Tibial nerve (tissue), 4 donors: Measurements from ENCODE around the gene GALNT8. TPM values are rescaled to one million over a fixed set of nuclear protein-coding genes. Genes with fewer than 3 reads are reported as not detected.

Experiments
- DNase-seq, 2 donors: peaks; one replicate each; pipeline ENCODE4 v3.0.0-alpha.2; 2019; ENCODE audit warnings: low spot score in 2 of 2
- H3K27ac ChIP-seq, 4 donors: fragments of 200-600 bp; sonication (generic) in 3 of 4; one replicate each; pipeline ENCODE4 v1.5.1; 2017 to 2019; ENCODE audit warnings: mild to moderate bottlenecking in 1 of 4
- H3K27me3 ChIP-seq, 2 donors: fragments of 200-600 bp; sonication (generic) in 1 of 2; one replicate each; pipeline versions ENCODE4 v1.5.1 to v1.6.0; 2017 to 2019
- H3K36me3 ChIP-seq, 3 donors: fragments of 200-600 bp; sonication (generic); one replicate each; pipeline ENCODE4 v1.5.1; 2018 to 2019
- H3K4me1 ChIP-seq, 4 donors: fragments of 200-600 bp; sonication (generic) in 3 of 4; one replicate each; pipeline ENCODE4 v1.5.1; 2017 to 2019
- H3K4me3 ChIP-seq, 4 donors: fragments of 200-600 bp; sonication (generic) in 3 of 4; one replicate each; pipeline ENCODE4 v1.5.1; 2017 to 2019; ENCODE audit warnings: mild to moderate bottlenecking in 1 of 4, moderate library complexity in 1 of 4
- H3K9me3 ChIP-seq, 4 donors: fragments of 200-600 bp; sonication (generic) in 3 of 4; one replicate each; pipeline ENCODE4 v1.5.1; 2017 to 2019
- CTCF ChIP-seq, 5 experiments: fragments of 200-600 bp in 3 of 5; fragments of 450-650 bp in 2 of 5; sonication (generic) in 3 of 5; IDR thresholded peaks; one replicate each; pipeline ENCODE4 v1.5.1; 2016 to 2019; ENCODE audit warnings: antibody characterized with exemption in 5 of 5, mild to moderate bottlenecking in 3 of 5, moderate library complexity in 2 of 5
- EP300 ChIP-seq, 2 donors: sonication (generic); formaldehyde crosslinking; IDR thresholded peaks; one replicate each; pipeline ENCODE4 v1.6.1; 2017; ENCODE audit warnings: antibody characterized with exemption in 2 of 2, mild to moderate bottlenecking in 1 of 2
- POLR2A ChIP-seq, 2 donors: fragments of 450-650 bp; IDR thresholded peaks; one replicate each; pipeline ENCODE4 v1.6.1; 2017; ENCODE audit warnings: antibody characterized with exemption in 2 of 2, mild to moderate bottlenecking in 2 of 2, moderate library complexity in 2 of 2
- WGBS, 2 donors: methylation state at CpG; one replicate each; pipeline ENCODE4 v1.1.5; 2018; 5-methylcytosine and 5-hydroxymethylcytosine counted together
- total RNA-seq, 4 donors: library from RNA; depleted of rRNA; stranded (reverse); fragments of >200 nt; gene quantifications; one replicate each; pipeline ENCODE4 v1.1.0, GENCODE V29; 2016

Gene GALNT8
- total RNA-seq, 4 donors from 2014 or later: 0.44 to 3.1 (median 1.9) TPM

DNA sequence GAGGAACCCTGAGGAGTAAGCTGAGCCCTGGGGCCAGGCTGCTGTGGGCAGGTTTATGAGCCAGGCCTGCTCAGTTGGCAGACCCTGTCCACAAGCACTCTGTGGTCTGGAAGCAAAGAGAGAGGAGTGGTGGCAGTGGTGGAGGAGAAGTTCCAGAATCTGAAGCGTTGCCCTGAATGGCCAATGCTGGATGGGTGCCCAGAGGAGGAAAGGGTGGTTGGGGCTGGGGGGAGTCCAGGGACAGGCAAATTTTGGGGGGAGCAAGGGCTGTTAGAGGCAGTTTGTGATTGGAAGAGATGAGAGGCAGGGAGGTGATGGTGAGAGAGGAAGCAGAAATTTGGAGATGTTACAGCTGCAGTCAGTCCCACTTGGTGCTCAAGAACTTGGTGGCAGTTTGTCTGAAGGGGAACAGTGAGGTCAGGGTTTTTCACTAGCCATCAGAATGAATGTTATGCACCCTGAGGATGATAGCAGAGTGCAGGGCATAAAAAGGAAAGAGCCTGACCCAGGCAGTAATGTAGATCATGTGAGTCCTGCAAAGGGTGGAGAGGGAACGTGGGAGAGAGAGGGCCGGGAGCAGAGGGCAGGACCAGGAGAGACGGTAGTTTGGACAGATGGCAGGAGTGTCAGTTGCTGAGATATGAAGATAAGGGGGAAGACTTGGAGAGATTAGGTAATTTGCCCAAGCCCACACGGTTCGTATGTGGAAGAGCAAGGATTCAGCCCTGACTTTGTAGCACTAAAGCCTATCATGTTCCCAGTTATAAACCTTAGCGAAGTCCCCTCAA is 51.2 kb downstream of the GALNT8 start:
- no peak overlapping the region for H3K27ac ChIP-seq
- no peak for DNase-seq
- peaks cover 0 to 10% (median 0%) of the 10 kb centered on the region in 4 donors for H3K4me1 ChIP-seq
- TF ChIP-seq POLR2A (IDR thresholded peaks at IDR 0.05) (no peak), CTCF (IDR thresholded peaks at IDR 0.05) (no peak), EP300 (IDR thresholded peaks at IDR 0.05) (no peak)
- H3K4me3 ChIP-seq: no peak overlapping the region
- H3K36me3 ChIP-seq: no peaks in the 10 kb centered on the region
- no peaks in the 10 kb centered on the region for H3K27me3 ChIP-seq
- no peaks in the 10 kb centered on the region for H3K9me3 ChIP-seq
- 76 to 89% methylated on average over 7 of the region's 7 CpGs for WGBS, 2 donors

GRCh38 chr12:4771960-4772566 is 51.9 kb downstream of the GALNT8 start:
- H3K9me3 ChIP-seq: no peaks in the 10 kb centered on the region
- H3K27ac ChIP-seq: no peak overlapping the region
- WGBS, 2 donors: 79 to 85% methylated on average over 10 to 11 of the region's 11 CpGs
- no peak for TF ChIP-seq CTCF (IDR thresholded peaks at IDR 0.05)
- no peak for TF ChIP-seq EP300 (IDR thresholded peaks at IDR 0.05)
- TF ChIP-seq POLR2A (IDR thresholded peaks at IDR 0.05): no peak
- H3K4me3 ChIP-seq: no peak overlapping the region
- H3K36me3 ChIP-seq: no peaks in the 10 kb centered on the region
- H3K27me3 ChIP-seq: no peaks in the 10 kb centered on the region
- peaks cover 0 to 10% (median 0%) of the 10 kb centered on the region in 4 donors for H3K4me1 ChIP-seq
- no peak for DNase-seq

DNA sequence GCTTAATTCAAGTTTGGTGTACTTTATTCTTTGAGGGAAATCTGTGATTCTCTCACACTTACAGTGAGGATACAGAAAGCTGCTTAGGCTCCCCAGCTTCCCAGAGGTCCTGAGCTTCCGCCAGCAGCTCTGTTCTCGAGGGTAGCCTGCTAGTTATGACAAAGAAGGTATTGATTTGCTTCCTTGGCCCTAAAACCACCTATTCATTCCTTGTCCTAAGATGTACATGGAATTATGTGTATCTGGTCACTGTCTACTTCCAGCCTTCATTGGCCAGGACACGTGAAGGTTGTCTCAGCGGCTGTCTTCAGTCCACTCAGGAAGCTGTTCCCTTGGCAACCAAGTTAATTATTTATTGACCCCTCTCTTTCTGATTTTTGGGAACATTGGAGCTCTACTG is 55.7 kb downstream of the GALNT8 start:
- Histone ChIP-seq H3K27ac (no peak overlapping the region), H3K4me3 (no peak overlapping the region), H3K36me3 (no peaks in the 10 kb centered on the region), H3K9me3 (no peaks in the 10 kb centered on the region), H3K4me1 (peaks cover 0 to 7% (median 0%) of the 10 kb centered on the region in 4 donors), H3K27me3 (no peaks in the 10 kb centered on the region)
- TF ChIP-seq CTCF (IDR thresholded peaks at IDR 0.05) (no peak), EP300 (IDR thresholded peaks at IDR 0.05) (no peak)
- 42 to 58% methylated on average over 4 of the region's 4 CpGs for WGBS, 2 donors
- DNase-seq: no peak

DNA sequence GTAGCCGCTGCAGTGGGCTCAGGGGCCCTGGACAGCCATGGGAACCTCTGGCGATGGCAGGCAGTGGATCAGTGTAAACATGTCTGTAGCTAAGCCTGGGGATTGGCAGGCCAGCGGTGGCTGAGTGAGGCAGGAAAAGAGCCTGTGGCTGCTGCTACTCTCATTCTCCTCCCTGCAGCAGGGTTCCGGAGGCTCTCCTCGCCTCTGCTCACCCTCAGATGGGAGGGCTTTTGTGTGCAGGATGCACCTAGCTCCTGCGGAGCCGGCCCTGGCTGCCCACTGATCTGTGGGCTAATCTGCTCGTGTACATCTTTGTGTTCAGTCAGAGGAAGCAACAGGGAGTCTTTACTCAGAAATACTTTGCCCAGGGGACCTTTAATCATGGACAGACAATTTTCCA is 59.5 kb downstream of the GALNT8 start:
- H3K27ac ChIP-seq: no peak overlapping the region
- H3K4me1 ChIP-seq: peaks cover 0 to 14% (median 0%) of the 10 kb centered on the region in 4 donors
- no peak overlapping the region for H3K4me3 ChIP-seq
- H3K36me3 ChIP-seq: no peaks in the 10 kb centered on the region
- H3K27me3 ChIP-seq: no peaks in the 10 kb centered on the region
- peaks cover 0 to 3% (median 0%) of the 10 kb centered on the region in 4 donors for H3K9me3 ChIP-seq
- WGBS, 2 donors: 42 to 68% methylated on average over 4 to 8 of the region's 8 CpGs
- TF ChIP-seq POLR2A (IDR thresholded peaks at IDR 0.05) (no peak), CTCF (IDR thresholded peaks at IDR 0.05) (no peak), EP300 (IDR thresholded peaks at IDR 0.05) (no peak)
- DNase-seq: no peak
